Mesenchymal stem cell (in vitro differentiated cells and primary cell): ENCODE results near the gene MAP3K10.
A peak's percentile ranks its signal among the peaks of the same experiment; 100 is the strongest.

Source experiments
- DNase-seq: peaks from one replicate; pipeline ENCODE4 v3.0.0-alpha.2; 2013
- H2AFZ ChIP-seq: one replicate; pipeline ENCODE4 v1.6.1; 2013; ENCODE audit warnings: low read depth, mild to moderate bottlenecking, control low read depth, inconsistent platforms, low read length, moderate library complexity
- H2AK5ac ChIP-seq: 2 replicates; pipeline ENCODE4 v1.6.1; 2013; ENCODE audit warnings: low read length, moderate library complexity, mild to moderate bottlenecking, inconsistent platforms; ENCODE audit not compliant: severe bottlenecking
- H2BK120ac ChIP-seq: one replicate; pipeline ENCODE4 v1.6.1; 2013; ENCODE audit warnings: low read depth, mild to moderate bottlenecking, inconsistent platforms, low read length, moderate library complexity
- H2BK12ac ChIP-seq, 2 experiments: one replicate each; pipeline ENCODE4 v1.6.1; 2013; ENCODE audit warnings: inconsistent platforms in 2 of 2, low read length in 2 of 2, mild to moderate bottlenecking in 2 of 2, moderate library complexity in 2 of 2, control low read depth in 1 of 2
- H2BK15ac ChIP-seq: one replicate; pipeline ENCODE4 v1.6.1; 2013; ENCODE audit warnings: mild to moderate bottlenecking, low read depth, inconsistent platforms; ENCODE audit not compliant: poor library complexity, severe bottlenecking
- H2BK5ac ChIP-seq: 2 replicates; pipeline ENCODE4 v1.6.1; 2013; ENCODE audit warnings: low read depth, mild to moderate bottlenecking, low read length, control low read depth, inconsistent platforms; ENCODE audit not compliant: poor library complexity, severe bottlenecking
- H3K14ac ChIP-seq, 2 experiments: one replicate each; pipeline ENCODE4 v1.6.1; 2013; ENCODE audit warnings: inconsistent platforms in 2 of 2, low read length in 2 of 2, control low read depth in 1 of 2, mild to moderate bottlenecking in 1 of 2, moderate library complexity in 1 of 2
- H3K18ac ChIP-seq, 2 experiments: one replicate each; pipeline ENCODE4 v1.6.1; 2013; ENCODE audit warnings: inconsistent platforms in 2 of 2, low read length in 2 of 2, control low read depth in 1 of 2, low read depth in 1 of 2, mild to moderate bottlenecking in 1 of 2
- H3K23ac ChIP-seq, 2 experiments: one replicate each; pipeline ENCODE4 v1.6.1; 2013; ENCODE audit warnings: inconsistent platforms in 2 of 2, low read length in 2 of 2, mild to moderate bottlenecking in 2 of 2, moderate library complexity in 2 of 2, control low read depth in 1 of 2
- H3K27ac ChIP-seq: 2 replicates; pipeline ENCODE4 v1.5.1; 2013; ENCODE audit warnings: mild to moderate bottlenecking, moderate library complexity, low read length, control low read depth, inconsistent platforms; ENCODE audit not compliant: poor library complexity, severe bottlenecking
- H3K27me3 ChIP-seq, 2 experiments: 2 replicates each; pipeline versions ENCODE4 v1.6.1 to v1.7.0; 2013; ENCODE audit warnings: low read length in 2 of 2, mild to moderate bottlenecking in 2 of 2, moderate library complexity in 2 of 2, control low read depth in 1 of 2, inconsistent platforms in 1 of 2; ENCODE audit not compliant: control insufficient read depth in 1 of 2, insufficient read depth in 1 of 2
- H3K36me3 ChIP-seq, 2 experiments: 2 replicates each; pipeline versions ENCODE4 v1.6.1 to v1.7.0; 2013; ENCODE audit warnings: low read length in 2 of 2, control low read depth in 1 of 2, inconsistent platforms in 1 of 2, low read depth in 1 of 2, mild to moderate bottlenecking in 1 of 2; ENCODE audit not compliant: insufficient read depth in 2 of 2, control insufficient read depth in 1 of 2
- H3K4ac ChIP-seq, 2 experiments: one replicate each; pipeline ENCODE4 v1.6.1; 2013; ENCODE audit warnings: inconsistent platforms in 2 of 2, low read length in 2 of 2, mild to moderate bottlenecking in 2 of 2, moderate library complexity in 2 of 2, control low read depth in 1 of 2, low read depth in 1 of 2
- H3K4me1 ChIP-seq: 2 replicates; pipeline ENCODE4 v1.6.1; 2013; ENCODE audit warnings: low read depth, low read length, control low read depth; ENCODE audit not compliant: control insufficient read depth, insufficient read depth
- H3K4me2 ChIP-seq: 2 replicates; pipeline ENCODE4 v1.6.1; 2013; ENCODE audit warnings: low read length, mild to moderate bottlenecking, inconsistent platforms; ENCODE audit not compliant: poor library complexity, severe bottlenecking
- H3K4me3 ChIP-seq, 2 experiments: 2 replicates each; pipeline versions ENCODE4 v1.5.1 to v1.7.0; 2013; ENCODE audit warnings: low read length in 2 of 2, mild to moderate bottlenecking in 2 of 2, control low read depth in 1 of 2, low read depth in 1 of 2; ENCODE audit not compliant: insufficient read depth in 1 of 2
- H3K79me1 ChIP-seq: replicated peaks from 2 replicates; pipeline ENCODE4 v1.6.1; 2013; ENCODE audit warnings: mild to moderate bottlenecking, control low read depth, low read length, inconsistent platforms; ENCODE audit not compliant: poor library complexity, severe bottlenecking
- H3K9ac ChIP-seq: 2 replicates; pipeline ENCODE4 v1.7.0; 2013; ENCODE audit warnings: mild to moderate bottlenecking, low read length, moderate library complexity
- H3K9me3 ChIP-seq: 2 replicates; pipeline ENCODE4 v1.7.0; 2013; ENCODE audit warnings: mild to moderate bottlenecking, low read length; ENCODE audit not compliant: control insufficient read depth
- H4K8ac ChIP-seq: one replicate; pipeline ENCODE4 v1.6.1; 2013; ENCODE audit warnings: inconsistent platforms, mild to moderate bottlenecking, low read length, moderate library complexity
- H4K91ac ChIP-seq: one replicate; pipeline ENCODE4 v1.6.1; 2013; ENCODE audit warnings: mild to moderate bottlenecking, low read length, inconsistent platforms
- WGBS: methylation state at CpG from one replicate; pipeline ENCODE4 v1.1.7; 2013; ENCODE audit warnings: mixed read lengths; 5-methylcytosine and 5-hydroxymethylcytosine counted together

The MAP3K10 gene

GRCh38 chr19:40245506-40246128 lies 54.4 kb downstream of the MAP3K10 start:
- H2AK5ac ChIP-seq: no peak overlapping the region
- WGBS: 97% methylated on average over 8 of the region's 9 CpGs

GRCh38 chr19:40246292-40247073 lies 55.3 kb downstream of the MAP3K10 start:
- Histone ChIP-seq H3K27me3 (no peaks in the 10 kb centered on the region), H3K4ac (no peak overlapping the region), H3K18ac (no peak overlapping the region), H3K23ac (no peak overlapping the region), H3K4me3 (no peak overlapping the region), H3K9ac (no peak overlapping the region), H2AK5ac (no peak overlapping the region), H2BK120ac (no peak overlapping the region), H3K4me1 (peaks cover 18% of the 10 kb centered on the region), H4K91ac (no peak overlapping the region), H3K14ac (no peak overlapping the region), H2BK15ac (no peak overlapping the region), H3K79me1 (peaks cover 55% of the 10 kb centered on the region), H2BK5ac (no peak overlapping the region), H4K8ac (no peak overlapping the region), H2AFZ (no peak overlapping the region), H3K36me3 (peaks cover 40 to 50% of the 10 kb centered on the region in 2 experiments), H3K9me3 (no peaks in the 10 kb centered on the region), H3K4me2 (no peak overlapping the region), H3K27ac (no peak overlapping the region), H2BK12ac (no peak overlapping the region)
- 96% methylated on average over 13 of the region's 16 CpGs for WGBS
- DNase-seq: no peak

More at GRCh38 chr19:40245506-40246128, 54.4 kb downstream of the MAP3K10 start:
- peaks cover 40 to 54% of the 10 kb centered on the region in 2 experiments for H3K36me3 ChIP-seq
- H3K4ac ChIP-seq: no peak overlapping the region
- H3K27ac ChIP-seq: no peak overlapping the region
- no peak overlapping the region for H2BK120ac ChIP-seq
- H3K9me3 ChIP-seq: no peaks in the 10 kb centered on the region
- H3K79me1 ChIP-seq: peaks cover 55% of the 10 kb centered on the region
- H2AFZ ChIP-seq: no peak overlapping the region
- no peak overlapping the region for H3K23ac ChIP-seq
- H3K9ac ChIP-seq: no peak overlapping the region
- H2BK15ac ChIP-seq: no peak overlapping the region
- no peak overlapping the region for H3K4me2 ChIP-seq
- no peak overlapping the region for H4K8ac ChIP-seq
- no peak for DNase-seq
- no peaks in the 10 kb centered on the region for H3K27me3 ChIP-seq
- no peak overlapping the region for H2BK5ac ChIP-seq
- no peak overlapping the region for H4K91ac ChIP-seq
- peaks cover 18% of the 10 kb centered on the region for H3K4me1 ChIP-seq
- H2BK12ac ChIP-seq: no peak overlapping the region
- H3K18ac ChIP-seq: no peak overlapping the region
- no peak overlapping the region for H3K4me3 ChIP-seq
- H3K14ac ChIP-seq: no peak overlapping the region

GRCh38 chr19:40247178-40247577 lies 56.0 kb downstream of the MAP3K10 start:
- Histone ChIP-seq H4K91ac (no peak overlapping the region), H3K4me3 (no peak overlapping the region), H2BK15ac (no peak overlapping the region), H3K4me1 (peaks cover 21% of the 10 kb centered on the region), H3K14ac (no peak overlapping the region), H2AFZ (no peak overlapping the region), H2BK5ac (no peak overlapping the region), H3K4me2 (no peak overlapping the region), H3K4ac (no peak overlapping the region), H3K27me3 (no peaks in the 10 kb centered on the region), H2BK120ac (no peak overlapping the region), H2BK12ac (no peak overlapping the region), H3K36me3 (peaks cover 45 to 47% of the 10 kb centered on the region in 2 experiments), H3K79me1 (peaks cover 54% of the 10 kb centered on the region), H4K8ac (no peak overlapping the region), H3K18ac (no peak overlapping the region), H3K23ac (no peak overlapping the region), H3K9me3 (no peaks in the 10 kb centered on the region), H3K9ac (no peak overlapping the region), H3K27ac (no peak overlapping the region), H2AK5ac (no peak overlapping the region)
- no peak for DNase-seq
- WGBS: 86% methylated on average over 6 of the region's 6 CpGs

- Histone ChIP-seq H2AFZ (no peak overlapping the region), H4K8ac (no peak overlapping the region), H3K18ac (no peak overlapping the region), H3K4me3 (no peak overlapping the region), H2AK5ac (no peak overlapping the region), H3K9me3 (no peaks in the 10 kb centered on the region), H3K14ac (peak overlapping the region in 1 of 2 experiments; percentile 62), H2BK12ac (no peak overlapping the region), H3K4me2 (no peak overlapping the region), H3K27me3 (no peaks in the 10 kb centered on the region), H3K36me3 (peaks cover 42 to 47% of the 10 kb centered on the region in 2 experiments), H2BK120ac (no peak overlapping the region), H3K79me1 (peaks cover 49% of the 10 kb centered on the region), H3K27ac (no peak overlapping the region), H2BK15ac (no peak overlapping the region), H3K4ac (no peak overlapping the region), H3K23ac (no peak overlapping the region), H3K4me1 (peaks cover 25% of the 10 kb centered on the region), H2BK5ac (no peak overlapping the region), H4K91ac (no peak overlapping the region), H3K9ac (no peak overlapping the region)
- 97% methylated on average over 12 of the region's 12 CpGs for WGBS
- DNase-seq: no peak
These were observed 56.6 kb downstream of the MAP3K10 start for GRCh38 chr19:40247735-40248262.
